Erythroblast (primary cell): ENCODE results near the gene TMEM108.

Source experiments
- GATA1 ChIP-seq: IDR thresholded peaks from 2 replicates; pipeline ENCODE4 v1.6.1; 2011; ENCODE audit warnings: low read depth, mild to moderate bottlenecking, control low read depth, low read length, moderate library complexity
- POLR2A ChIP-seq: IDR thresholded peaks from 2 replicates; pipeline ENCODE4 v1.6.1; 2011; ENCODE audit warnings: mild to moderate bottlenecking, low read length

DNA sequence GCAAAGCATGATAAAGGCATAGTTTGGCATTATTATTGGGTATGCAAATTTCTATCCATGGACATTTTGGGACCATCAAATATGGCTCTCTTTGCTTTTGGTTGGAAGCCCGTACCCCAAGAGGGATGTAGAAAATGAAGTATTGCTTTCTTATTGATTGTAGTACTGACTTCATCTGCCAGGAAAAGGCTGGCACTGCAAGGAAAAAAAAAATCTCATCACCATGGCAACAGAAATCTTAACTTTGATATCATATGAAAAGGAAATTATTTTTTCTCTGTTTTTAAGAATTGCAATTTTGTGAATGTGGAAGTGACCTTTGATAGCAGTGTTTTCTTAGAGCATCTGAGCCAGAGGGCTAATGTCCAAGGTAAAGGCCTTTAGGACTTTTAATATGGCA is 151.7 kb downstream of the TMEM108 start:
- TF ChIP-seq POLR2A = no peak
- no peak for TF ChIP-seq GATA1
